ENCODE data around the gene HS6ST1. TPM values are rescaled to one million over a fixed set of nuclear protein-coding genes. Genes with fewer than 3 reads are reported as not detected.

Gene HS6ST1
- total RNA-seq, 1 donor from 2014 or later, result 19.2 TPM

- no peak for FAIRE-seq
- Histone ChIP-seq H3K4me3 (ENCODE audit: low read depth, low read length) (no peak overlapping the region), H3K27me3 (ENCODE audit: control insufficient read depth, insufficient read depth, low read length) (no peaks in the 10 kb centered on the region), H3K36me3 (ENCODE audit: control insufficient read depth, insufficient read depth, low read length) (peaks cover 15% of the 10 kb centered on the region)
- no peak for DNase-seq (ENCODE audit: low read depth)
- TF ChIP-seq, protein P1, sequence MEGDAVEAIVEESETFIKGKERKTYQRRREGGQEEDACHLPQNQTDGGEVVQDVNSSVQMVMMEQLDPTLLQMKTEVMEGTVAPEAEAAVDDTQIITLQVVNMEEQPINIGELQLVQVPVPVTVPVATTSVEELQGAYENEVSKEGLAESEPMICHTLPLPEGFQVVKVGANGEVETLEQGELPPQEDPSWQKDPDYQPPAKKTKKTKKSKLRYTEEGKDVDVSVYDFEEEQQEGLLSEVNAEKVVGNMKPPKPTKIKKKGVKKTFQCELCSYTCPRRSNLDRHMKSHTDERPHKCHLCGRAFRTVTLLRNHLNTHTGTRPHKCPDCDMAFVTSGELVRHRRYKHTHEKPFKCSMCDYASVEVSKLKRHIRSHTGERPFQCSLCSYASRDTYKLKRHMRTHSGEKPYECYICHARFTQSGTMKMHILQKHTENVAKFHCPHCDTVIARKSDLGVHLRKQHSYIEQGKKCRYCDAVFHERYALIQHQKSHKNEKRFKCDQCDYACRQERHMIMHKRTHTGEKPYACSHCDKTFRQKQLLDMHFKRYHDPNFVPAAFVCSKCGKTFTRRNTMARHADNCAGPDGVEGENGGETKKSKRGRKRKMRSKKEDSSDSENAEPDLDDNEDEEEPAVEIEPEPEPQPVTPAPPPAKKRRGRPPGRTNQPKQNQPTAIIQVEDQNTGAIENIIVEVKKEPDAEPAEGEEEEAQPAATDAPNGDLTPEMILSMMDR (IDR thresholded peaks at IDR 0.05; ENCODE audit: insufficient read depth, low read length, severe bottlenecking), result no peak
Observed at GRCh38 chr2:128282976-128283810, 35.5 kb downstream of the HS6ST1 start.

GRCh38 chr2:128282246-128282975 is 36.3 kb downstream of the HS6ST1 start:
- DNase-seq (ENCODE audit: low read depth) (no peak), FAIRE-seq (no peak)
- TF ChIP-seq, protein P1 (IDR thresholded peaks at IDR 0.05; ENCODE audit: insufficient read depth, low read length, severe bottlenecking), result no peak
- Histone ChIP-seq H3K36me3 (ENCODE audit: control insufficient read depth, insufficient read depth, low read length) (peaks cover 13% of the 10 kb centered on the region), H3K4me3 (ENCODE audit: low read depth, low read length) (no peak overlapping the region), H3K27me3 (ENCODE audit: control insufficient read depth, insufficient read depth, low read length) (no peaks in the 10 kb centered on the region)

DNA sequence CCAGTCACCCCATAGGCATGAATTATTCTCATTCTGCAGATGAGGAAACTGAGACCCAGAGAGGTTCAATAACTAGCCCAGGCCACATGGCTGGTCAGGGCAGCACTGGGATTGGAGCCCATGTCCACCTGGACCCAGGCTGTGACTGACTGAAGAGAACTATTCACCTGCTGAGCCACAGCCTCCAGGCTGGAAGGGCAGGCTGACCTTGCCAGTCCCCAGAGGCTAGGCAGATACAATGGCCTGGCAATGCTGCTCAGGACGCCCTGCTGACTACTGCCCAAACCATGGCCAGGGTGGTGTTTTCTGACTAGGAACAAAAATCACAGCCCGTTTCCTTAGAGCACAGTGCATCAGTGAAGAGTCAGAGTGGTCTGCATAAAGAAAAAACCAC is 36.8 kb downstream of the HS6ST1 start:
- TF ChIP-seq, protein P1 (IDR thresholded peaks at IDR 0.05; ENCODE audit: insufficient read depth, low read length, severe bottlenecking), result no peak
- Histone ChIP-seq H3K36me3 (ENCODE audit: control insufficient read depth, insufficient read depth, low read length) (peaks cover 12% of the 10 kb centered on the region), H3K4me3 (ENCODE audit: low read depth, low read length) (no peak overlapping the region), H3K27me3 (ENCODE audit: control insufficient read depth, insufficient read depth, low read length) (no peaks in the 10 kb centered on the region)
- DNase-seq (ENCODE audit: low read depth) (no peak), FAIRE-seq (no peak)

GRCh38 chr2:128280901-128281321 is 37.8 kb downstream of the HS6ST1 start:
- FAIRE-seq, result no peak

GRCh38 chr2:128280158-128280871 is 38.4 kb downstream of the HS6ST1 start:
- no peak for FAIRE-seq
- peaks cover 10% of the 10 kb centered on the region for H3K36me3 ChIP-seq (ENCODE audit: control insufficient read depth, insufficient read depth, low read length)
- DNase-seq (ENCODE audit: low read depth), result no peak

More at GRCh38 chr2:128280901-128281321, 37.8 kb downstream of the HS6ST1 start:
- Histone ChIP-seq H3K4me3 (ENCODE audit: low read depth, low read length) (no peak overlapping the region), H3K27me3 (ENCODE audit: control insufficient read depth, insufficient read depth, low read length) (no peaks in the 10 kb centered on the region), H3K36me3 (ENCODE audit: control insufficient read depth, insufficient read depth, low read length) (peaks cover 10% of the 10 kb centered on the region)
- TF ChIP-seq, protein P1 (IDR thresholded peaks at IDR 0.05; ENCODE audit: insufficient read depth, low read length, severe bottlenecking), result no peak
- DNase-seq (ENCODE audit: low read depth), result no peak

More at GRCh38 chr2:128280158-128280871, 38.4 kb downstream of the HS6ST1 start:
- Histone ChIP-seq H3K4me3 (ENCODE audit: low read depth, low read length) (no peak overlapping the region), H3K27me3 (ENCODE audit: control insufficient read depth, insufficient read depth, low read length) (no peaks in the 10 kb centered on the region)
- TF ChIP-seq, protein P1 (IDR thresholded peaks at IDR 0.05; ENCODE audit: insufficient read depth, low read length, severe bottlenecking), result no peak
